ENCODE measurements around the gene UXT.
"Not testable (repeated sequence)": the region's sequence is repeated elsewhere in the genome, so short reads cannot be mapped to it uniquely, and the experiment has no call there.

UXT gene

GRCh38 chrX:47612418-47612817 lies 46.6 kb downstream of the UXT start:
- no peak for DNase-seq

DNA sequence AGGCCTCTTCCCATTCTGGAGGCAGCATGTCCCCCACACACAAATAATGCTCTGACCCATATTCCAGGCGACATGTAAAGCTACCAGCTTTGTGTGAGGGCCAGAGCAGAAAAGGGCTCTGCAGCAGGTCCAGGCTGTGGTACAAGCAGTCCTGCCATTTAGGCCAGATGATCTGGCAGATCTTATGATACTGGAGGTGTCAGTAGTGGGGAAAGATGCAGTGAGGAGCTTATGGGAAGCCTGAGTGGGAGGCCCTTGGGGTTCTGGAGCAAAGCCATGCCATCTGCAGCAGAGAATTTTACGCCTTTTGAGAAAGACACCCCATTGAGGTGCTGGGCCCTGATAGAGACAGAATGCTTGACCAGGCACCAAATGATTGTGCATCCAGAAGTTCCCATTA lies 47.1 kb downstream of the UXT start:
- no peak for DNase-seq

- no peak for DNase-seq
Measured at GRCh38 chrX:47611489-47611888, 47.5 kb downstream of the UXT start.

DNA sequence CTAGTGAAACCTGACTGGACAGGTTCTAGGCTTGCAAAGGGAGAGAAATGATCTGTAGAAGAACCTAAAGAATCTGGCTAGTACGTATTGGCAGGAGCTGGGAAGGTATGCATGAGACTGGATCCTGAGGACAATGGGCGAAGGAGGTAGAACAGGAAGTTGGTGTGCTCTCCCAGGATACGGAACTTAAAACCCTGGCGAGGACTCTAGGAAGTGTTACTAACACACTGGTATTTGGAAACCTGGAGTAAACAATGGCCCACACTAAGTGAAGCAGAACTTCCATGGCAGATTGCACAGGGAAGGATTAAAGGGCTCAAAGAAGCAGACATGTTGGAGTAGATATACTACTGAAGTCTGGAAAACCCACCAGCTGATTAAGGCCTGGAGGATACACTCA lies 48.5 kb downstream of the UXT start:
- DNase-seq = no peak

DNA sequence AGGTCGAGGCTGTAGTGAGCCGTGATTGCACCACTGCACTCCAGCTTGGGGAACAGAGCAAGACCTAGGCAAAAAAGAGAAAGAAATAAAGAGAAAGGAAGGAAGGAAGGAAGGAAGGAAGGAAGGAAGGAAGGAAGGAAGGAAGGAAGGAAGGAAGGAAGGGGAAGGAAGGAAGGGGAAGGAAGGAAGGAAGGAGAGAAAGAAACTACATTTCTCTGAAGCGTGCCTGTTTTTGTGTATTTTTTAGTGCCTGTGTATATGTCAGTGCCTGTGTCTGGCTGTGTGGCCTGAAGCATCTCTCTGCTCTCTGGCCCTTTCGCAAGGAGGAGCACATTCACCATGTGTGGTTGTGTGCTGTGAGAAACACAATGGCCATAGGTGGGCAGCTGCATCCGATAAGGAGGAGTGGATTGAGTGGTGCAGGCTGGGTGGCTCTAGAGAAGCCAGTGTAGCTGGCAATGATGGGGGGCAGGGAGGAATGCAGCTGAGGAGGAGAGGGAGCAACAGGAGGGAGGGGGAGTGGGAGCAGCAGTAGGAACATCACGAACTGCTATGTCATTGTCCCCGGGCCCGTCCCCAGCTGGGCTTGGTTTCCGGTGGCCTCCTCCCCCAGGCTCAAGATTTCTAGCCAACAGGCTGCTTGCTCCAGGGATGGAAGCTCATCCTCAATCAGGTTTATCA lies 50.7 kb downstream of the UXT start:
- no peak for DNase-seq

GRCh38 chrX:47607091-47607490 lies 51.9 kb downstream of the UXT start:
- no peak for DNase-seq

- DNase-seq = no peak
Measured at GRCh38 chrX:47605024-47605423, 54.0 kb downstream of the UXT start.

- DNase-seq = not testable (repeated sequence)
Measured at GRCh38 chrX:47603125-47603524, 55.9 kb downstream of the UXT start.

Measured in 8988T (cell line).